ENCODE data around the gene F5.

F5 gene

DNA sequence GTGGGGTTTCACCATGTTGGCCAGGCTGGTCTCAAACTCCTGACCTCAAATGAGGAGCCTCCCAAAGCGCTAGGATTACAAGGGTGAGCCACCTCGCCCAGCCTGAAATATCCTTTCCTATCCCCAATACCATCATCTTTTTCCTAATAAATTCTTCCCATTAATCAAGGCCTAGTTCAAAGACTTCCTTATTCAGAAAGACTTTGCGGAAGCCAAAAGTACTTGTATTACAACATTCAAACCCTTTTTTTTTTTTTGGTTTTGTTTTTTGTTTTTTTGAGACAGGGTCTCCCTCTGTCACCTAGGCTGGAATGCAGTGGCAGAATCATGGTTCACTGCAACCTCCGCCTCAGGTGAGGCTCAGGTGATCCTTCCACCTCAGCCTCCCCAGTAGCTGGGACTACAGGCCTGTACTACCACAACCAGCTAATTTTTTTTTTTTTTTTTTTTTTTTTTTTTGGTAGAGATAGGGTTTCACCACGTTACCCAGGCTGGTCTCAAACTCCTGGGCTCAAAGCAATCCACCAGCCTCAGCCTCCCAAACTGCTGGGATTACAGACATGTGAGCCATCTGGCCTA is 108.1 kb downstream of the F5 start:
- DNase-seq (ENCODE audit: low read depth): no peak

DNA sequence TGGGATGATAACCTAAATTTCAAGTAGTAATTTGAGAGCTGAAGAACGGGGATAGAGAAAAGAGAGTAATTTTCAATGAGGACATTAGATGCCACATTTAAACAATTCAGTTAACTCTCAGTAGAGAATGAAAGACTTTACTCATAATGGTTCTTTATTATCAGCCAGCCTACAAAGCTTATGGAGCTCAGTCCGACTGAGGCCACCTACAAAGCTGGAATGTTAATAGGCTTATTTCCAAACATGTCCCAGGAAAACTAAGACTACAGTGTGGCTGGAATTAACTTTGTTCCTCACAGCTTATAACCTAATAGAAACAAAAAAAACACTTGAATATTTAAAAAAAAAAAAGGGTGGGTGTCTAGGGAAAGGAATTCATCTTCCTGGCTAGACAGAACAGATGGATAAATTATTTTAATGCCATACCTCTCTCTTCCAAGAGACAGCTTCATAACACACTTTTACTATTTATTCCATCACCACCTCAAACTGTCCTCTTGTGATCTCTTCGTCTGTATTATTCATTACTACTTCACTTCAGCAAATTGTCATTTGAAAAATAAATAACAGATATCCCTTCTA is 110.4 kb downstream of the F5 start:
- DNase-seq (ENCODE audit: low read depth): no peak

DNA sequence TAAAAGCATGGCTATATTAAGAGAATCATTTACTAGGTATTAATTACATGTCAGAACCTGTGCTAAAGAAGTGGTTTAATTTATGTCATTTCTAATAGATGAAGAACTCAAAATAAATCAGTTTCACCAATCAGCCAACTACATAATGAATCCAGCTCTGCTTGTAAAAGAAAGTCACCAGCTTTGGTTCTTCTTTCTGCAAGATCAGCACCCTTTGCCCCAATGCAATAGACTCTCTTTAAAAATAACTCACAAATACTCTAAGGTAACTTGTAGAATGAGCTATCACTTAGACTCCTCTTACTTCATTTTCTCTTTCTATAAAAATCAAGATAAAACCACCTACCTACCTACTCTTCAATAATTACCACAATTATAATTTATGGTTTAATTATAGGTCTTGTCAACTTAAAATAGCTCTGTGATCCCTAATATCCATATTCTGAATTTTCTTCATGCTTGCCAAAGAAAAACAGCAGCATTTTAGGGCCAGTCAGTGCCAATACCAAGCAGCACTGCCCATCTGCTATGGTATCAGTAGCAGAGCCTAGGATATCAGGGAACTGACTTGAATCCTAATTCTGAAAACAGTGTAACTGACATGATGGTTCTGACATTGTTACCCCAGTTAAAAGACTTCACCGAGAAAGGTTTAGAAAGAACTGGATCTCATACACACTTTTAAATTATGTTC is 111.8 kb downstream of the F5 start:
- DNase-seq (ENCODE audit: low read depth): no peak

DNA sequence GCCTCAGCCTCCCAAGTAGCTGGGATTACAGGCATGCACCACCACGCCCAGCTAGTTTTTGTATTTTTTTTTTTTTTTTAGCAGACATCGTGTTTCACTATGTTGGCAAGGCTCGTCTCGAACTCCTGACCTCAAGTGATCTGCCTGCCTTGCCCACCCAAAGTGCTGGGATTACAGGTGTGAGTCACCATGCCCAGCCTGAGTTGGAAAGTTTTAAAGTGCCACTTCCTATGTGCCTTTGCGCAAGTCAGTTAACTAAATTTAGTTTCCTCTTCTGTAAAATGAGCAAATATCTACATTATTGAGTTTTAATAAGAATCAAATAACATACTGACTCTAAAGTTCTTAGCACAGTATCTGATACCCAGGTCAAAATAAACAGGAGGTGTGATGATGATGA is 112.9 kb downstream of the F5 start:
- DNase-seq (ENCODE audit: low read depth): no peak

DNA sequence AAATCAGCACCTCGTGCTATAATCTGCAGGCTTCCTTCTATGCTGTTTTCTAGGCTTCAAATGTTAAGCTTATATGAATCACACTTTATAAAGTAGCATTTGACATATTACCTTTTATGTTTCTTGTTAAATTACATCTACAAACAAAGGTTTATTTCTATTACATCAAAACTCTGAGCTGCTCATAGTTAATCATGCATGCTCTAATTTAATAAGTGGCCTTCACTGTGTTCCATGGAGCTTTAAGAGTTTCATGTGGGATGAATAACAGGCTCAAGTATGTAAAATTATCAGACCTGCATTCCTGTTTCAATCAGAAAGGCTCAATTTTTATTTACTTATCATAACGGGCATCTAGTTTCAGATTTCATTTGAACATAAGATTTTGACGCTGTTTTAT is 113.5 kb downstream of the F5 start:
- no peak for DNase-seq (ENCODE audit: low read depth)

DNA sequence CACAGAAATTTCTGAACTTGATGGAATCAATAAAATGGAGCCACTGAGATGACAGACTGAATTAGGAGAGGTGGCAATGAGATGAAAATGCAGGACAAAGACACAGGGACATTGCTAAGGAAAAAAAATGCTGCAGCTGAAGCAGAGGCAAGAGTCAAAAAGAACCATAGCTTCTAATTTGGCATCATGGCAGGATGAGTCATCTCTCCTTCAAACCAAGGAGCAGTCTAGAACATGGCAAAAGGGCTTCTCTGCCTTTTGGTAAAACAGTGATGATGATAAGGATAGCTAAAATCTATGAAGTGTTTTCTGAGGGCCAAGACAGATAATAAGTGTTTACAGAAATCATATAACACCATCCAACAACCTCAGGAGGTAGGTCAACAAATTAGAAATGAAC is 117.3 kb downstream of the F5 start:
- no peak for DNase-seq (ENCODE audit: low read depth)

DNA sequence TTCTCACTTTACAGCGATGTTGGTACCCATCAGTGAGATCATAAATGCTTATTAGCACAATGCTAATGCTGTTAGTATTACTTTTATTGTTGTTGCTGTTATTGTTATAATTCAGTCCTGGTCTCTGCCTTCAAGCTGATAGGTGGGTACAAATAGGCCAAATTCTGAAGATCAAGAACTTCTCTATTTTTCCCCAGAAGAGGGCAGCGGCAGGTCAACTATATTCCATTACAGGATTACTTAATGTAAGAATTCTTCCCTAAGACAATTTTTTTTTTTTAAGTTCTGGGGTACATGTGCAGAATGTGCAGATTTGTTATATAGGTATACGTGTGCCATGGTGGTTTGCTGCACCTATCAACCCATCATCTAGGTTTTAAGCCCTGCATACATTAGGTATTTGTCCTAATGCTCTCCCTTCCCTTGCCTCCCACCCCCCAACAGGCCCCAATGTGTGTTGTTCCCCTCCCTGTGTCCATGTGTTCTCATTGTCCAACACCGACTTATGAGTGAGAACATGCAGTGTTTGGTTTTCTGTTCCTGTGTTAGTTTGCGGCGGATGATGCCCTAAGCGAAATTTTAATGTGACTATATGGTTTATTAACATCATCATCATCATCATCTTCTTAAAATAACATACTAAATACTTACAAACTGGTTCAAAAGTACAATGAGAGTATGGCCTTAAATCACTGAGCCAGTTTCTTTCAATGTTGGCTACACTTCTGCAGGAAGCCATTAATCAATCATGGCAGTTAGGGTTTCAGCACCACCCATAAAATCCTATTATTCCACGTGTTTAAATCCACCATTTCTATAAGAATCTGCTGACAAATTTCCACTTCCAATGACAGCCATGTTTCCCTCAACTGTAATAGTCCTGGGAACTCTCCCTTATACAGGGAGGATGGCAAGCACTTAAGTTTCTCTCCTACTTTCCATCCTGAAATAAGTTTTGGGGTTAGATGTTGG is 119.7 kb downstream of the F5 start:
- DNase-seq (ENCODE audit: low read depth): no peak

DNA sequence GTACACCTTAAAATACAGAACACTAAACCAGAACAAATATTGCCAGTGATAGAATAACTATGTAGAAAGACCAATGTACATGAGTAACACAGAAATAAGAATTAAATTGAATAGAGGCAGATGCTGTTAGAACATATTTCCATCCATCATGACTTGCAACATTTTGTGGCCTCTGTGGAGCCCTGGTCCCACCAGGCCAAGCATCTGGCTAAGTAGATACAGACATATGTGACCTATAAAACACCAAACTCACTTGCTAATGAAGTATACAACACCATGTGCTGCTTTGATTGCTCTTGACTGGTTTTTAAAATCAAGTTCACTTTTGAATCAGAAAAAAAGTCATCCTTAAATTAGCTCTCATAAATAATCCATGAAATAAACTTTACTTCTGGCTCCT is 121.0 kb downstream of the F5 start:
- DNase-seq (ENCODE audit: low read depth): no peak
